Smooth muscle cell (in vitro differentiated cells): Measurements from ENCODE around the gene SORBS1. TPM values are rescaled to one million over a fixed set of nuclear protein-coding genes. Genes with fewer than 3 reads are reported as not detected.

Source experiments
- DNase-seq: peaks from one replicate; lab custom pipeline; 2025; ENCODE audit not compliant: unreplicated experiment; lab: John Stamatoyannopoulos, UW
- H2AFZ ChIP-seq: fragments of 200-600 bp; sonication (generic); 2 replicates; pipeline ENCODE4 v1.6.0; 2016; ENCODE audit warnings: antibody characterized with exemption, low read depth, mild to moderate bottlenecking
- H3F3A ChIP-seq: fragments of 200-600 bp; sonication (generic); 2 replicates; pipeline ENCODE4 v1.6.0; 2017; ENCODE audit warnings: antibody characterized with exemption, low read depth
- H3K27ac ChIP-seq: fragments of 200-600 bp; sonication (generic); 2 replicates; pipeline ENCODE4 v1.5.1; 2016; ENCODE audit warnings: low read depth, mild to moderate bottlenecking
- H3K27me3 ChIP-seq: fragments of 200-600 bp; sonication (generic); 2 replicates; pipeline ENCODE4 v1.6.1; 2016; ENCODE audit warnings: low read depth, mild to moderate bottlenecking
- H3K36me3 ChIP-seq: fragments of 200-600 bp; sonication (generic); 2 replicates; pipeline ENCODE4 v1.5.1; 2016; ENCODE audit warnings: low read depth
- H3K4me1 ChIP-seq: fragments of 200-600 bp; sonication (generic); 2 replicates; pipeline ENCODE4 v1.5.1; 2016; ENCODE audit warnings: low read depth
- H3K4me2 ChIP-seq: fragments of 200-600 bp; sonication (generic); 2 replicates; pipeline ENCODE4 v1.6.0; 2016; ENCODE audit warnings: mild to moderate bottlenecking
- H3K4me3 ChIP-seq: fragments of 200-600 bp; sonication (generic); 2 replicates; pipeline ENCODE4 v1.5.1; 2016; ENCODE audit warnings: mild to moderate bottlenecking
- H3K79me2 ChIP-seq: fragments of 200-600 bp; sonication (generic); 2 replicates; pipeline ENCODE4 v1.6.0; 2016; ENCODE audit warnings: low read depth, mild to moderate bottlenecking
- H3K9ac ChIP-seq: fragments of 200-600 bp; sonication (generic); 2 replicates; pipeline ENCODE4 v1.6.0; 2016; ENCODE audit warnings: low read depth
- H3K9me3 ChIP-seq: fragments of 200-600 bp; sonication (generic); replicated peaks from 2 replicates; pipeline ENCODE4 v1.5.1; 2016; ENCODE audit warnings: low read depth
- H4K20me1 ChIP-seq: fragments of 200-600 bp; sonication (generic); 2 replicates; pipeline ENCODE4 v1.6.0; 2016; ENCODE audit warnings: low read depth
- CTCF ChIP-seq: fragments of 200-600 bp; sonication (generic); IDR thresholded peaks from 2 replicates; pipeline ENCODE4 v1.5.1; 2017; ENCODE audit warnings: borderline replicate concordance, mild to moderate bottlenecking, antibody characterized with exemption; ENCODE audit not compliant: insufficient read depth, poor library complexity, severe bottlenecking
- WGBS: methylation state at CpG from one replicate; pipeline ENCODE4 v1.1.7; 2016; ENCODE audit warnings: low lambda C conversion rate; 5-methylcytosine and 5-hydroxymethylcytosine counted together
- polyA plus RNA-seq: library from polyadenylated mRNA; unstranded; fragments of >200 nt; fragmentation: Nextera tagmentation; extraction: Ambion mirVana; gene quantifications from 2 replicates; pipeline ENCODE4 v1.2.1, GENCODE V29; 2016
- total RNA-seq: library from RNA; depleted of rRNA; stranded (reverse); fragments of >200 nt; gene quantifications from 2 replicates; pipeline ENCODE4 v1.2.3, GENCODE V29; 2014

Gene SORBS1
- total and polyA plus RNA-seq, 2 experiments from 2014 or later, result 14.6 to 21.0 TPM

DNA sequence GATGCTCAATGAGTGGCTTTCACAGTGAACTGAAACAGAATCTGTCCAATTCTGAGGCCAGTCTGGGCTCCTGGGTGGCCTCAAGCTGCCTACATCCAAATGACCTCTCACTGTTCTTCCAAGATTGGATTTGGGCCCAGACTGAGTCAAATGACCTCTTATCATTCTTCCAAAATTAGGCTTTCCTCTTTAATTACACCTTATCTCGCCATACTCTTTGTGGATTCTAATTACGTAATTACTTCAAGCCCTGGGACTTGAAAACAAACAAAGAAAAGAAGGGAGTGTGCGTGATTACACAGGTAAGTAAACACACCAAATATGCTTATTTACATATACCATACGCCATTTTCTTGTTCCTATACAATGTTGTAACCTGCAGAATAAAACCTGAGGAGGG, 18.8 kb downstream of the SORBS1 start:
- no peak for DNase-seq
- Histone ChIP-seq H3K4me2 (no peak overlapping the region), H3K27me3 (no peaks in the 10 kb centered on the region), H4K20me1 (peaks cover 12% of the 10 kb centered on the region), H3K9me3 (no peaks in the 10 kb centered on the region), H3K79me2 (peaks cover 23% of the 10 kb centered on the region), H2AFZ (no peak overlapping the region), H3K9ac (no peak overlapping the region), H3K4me3 (no peak overlapping the region), H3F3A (no peaks in the 10 kb centered on the region), H3K36me3 (no peaks in the 10 kb centered on the region), H3K4me1 (no peaks in the 10 kb centered on the region), H3K27ac (no peak overlapping the region)
- TF ChIP-seq CTCF, result no peak
- WGBS, result 93% methylated on average over 4 of the region's 4 CpGs

DNA sequence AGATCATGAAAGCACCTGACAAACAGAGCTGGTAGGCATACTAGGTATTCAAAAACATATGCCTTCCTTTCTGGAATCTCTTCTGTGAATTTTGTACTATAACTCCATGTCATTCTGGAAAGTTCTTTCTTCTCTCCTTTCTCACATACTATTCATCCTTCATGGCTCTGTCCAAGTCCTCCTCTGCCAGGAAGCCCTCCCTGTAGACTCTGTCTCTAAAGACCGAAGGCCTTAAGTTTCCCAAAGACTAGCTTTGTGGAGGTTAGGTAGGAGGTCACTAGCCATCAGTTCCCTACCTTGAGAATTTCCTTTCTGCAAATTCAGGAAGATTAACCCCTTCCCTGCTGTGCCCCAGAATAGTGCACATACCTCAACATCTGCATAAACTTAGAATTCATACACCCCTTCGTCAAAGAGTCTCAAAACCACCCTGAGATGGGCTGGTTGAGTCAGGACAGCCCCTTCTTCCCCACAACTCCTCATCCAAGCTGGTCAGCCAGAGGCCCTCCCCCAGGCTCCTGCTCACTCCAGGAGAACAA, 20.6 kb downstream of the SORBS1 start:
- no peak overlapping the region for H3K4me2 ChIP-seq
- H3F3A ChIP-seq, result no peaks in the 10 kb centered on the region
- H3K4me1 ChIP-seq, result no peaks in the 10 kb centered on the region
- H3K4me3 ChIP-seq, result no peak overlapping the region
- no peaks in the 10 kb centered on the region for H3K27me3 ChIP-seq
- 83% methylated on average over 2 of the region's 2 CpGs for WGBS
- no peaks in the 10 kb centered on the region for H3K9me3 ChIP-seq
- H4K20me1 ChIP-seq, result peaks cover 12% of the 10 kb centered on the region
- no peak overlapping the region for H2AFZ ChIP-seq
- H3K9ac ChIP-seq, result no peak overlapping the region
- H3K27ac ChIP-seq, result no peak overlapping the region
- H3K79me2 ChIP-seq, result peaks cover 11% of the 10 kb centered on the region
- DNase-seq, result no peak
- no peak for TF ChIP-seq CTCF
- no peaks in the 10 kb centered on the region for H3K36me3 ChIP-seq

DNA sequence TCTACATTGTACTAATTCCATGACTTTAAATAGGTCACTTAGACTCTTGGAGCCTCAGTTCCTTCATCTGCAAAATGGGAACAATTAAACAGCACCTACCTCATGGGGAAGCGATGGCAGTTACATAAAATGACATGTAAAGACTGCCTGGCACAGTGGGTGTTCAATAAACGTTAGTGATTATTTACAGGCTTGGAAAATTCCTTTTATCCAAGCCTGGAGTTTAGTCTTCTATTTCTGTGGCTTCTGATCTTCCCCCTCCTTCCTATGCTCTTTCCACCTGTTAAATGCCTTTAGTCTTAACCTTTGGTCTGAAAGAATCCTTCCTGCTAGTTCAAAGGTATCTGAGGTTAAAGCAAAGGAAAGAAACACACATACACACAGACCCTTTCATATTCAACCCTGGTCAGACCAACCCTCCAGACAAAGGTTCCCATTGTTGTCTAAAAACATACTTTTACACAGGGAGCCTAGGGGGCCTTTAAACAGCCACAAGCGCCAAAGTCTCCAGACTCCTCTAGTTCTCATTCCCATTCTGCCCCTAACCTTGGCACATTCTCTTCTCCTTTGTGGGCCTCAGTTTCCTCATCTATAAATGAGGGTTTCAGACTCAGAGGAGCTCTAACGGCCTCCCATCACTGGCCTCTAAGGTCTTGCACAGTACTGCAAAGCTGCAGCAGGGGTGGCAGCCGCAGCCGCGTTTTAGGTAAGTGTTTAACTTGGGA, 21.4 kb downstream of the SORBS1 start:
- H3K27me3 ChIP-seq, result no peaks in the 10 kb centered on the region
- no peak for TF ChIP-seq CTCF
- no peaks in the 10 kb centered on the region for H3F3A ChIP-seq
- WGBS, result 82% methylated on average over 7 of the region's 7 CpGs
- no peak for DNase-seq
- H2AFZ ChIP-seq, result no peak overlapping the region
- H3K4me2 ChIP-seq, result no peak overlapping the region
- H3K9ac ChIP-seq, result no peak overlapping the region
- H3K36me3 ChIP-seq, result no peaks in the 10 kb centered on the region
- no peaks in the 10 kb centered on the region for H3K9me3 ChIP-seq
- no peak overlapping the region for H3K27ac ChIP-seq
- no peak overlapping the region for H3K4me3 ChIP-seq
- H3K4me1 ChIP-seq, result no peaks in the 10 kb centered on the region
- peaks cover 19% of the 10 kb centered on the region for H3K79me2 ChIP-seq
- peaks cover 10% of the 10 kb centered on the region for H4K20me1 ChIP-seq

DNA sequence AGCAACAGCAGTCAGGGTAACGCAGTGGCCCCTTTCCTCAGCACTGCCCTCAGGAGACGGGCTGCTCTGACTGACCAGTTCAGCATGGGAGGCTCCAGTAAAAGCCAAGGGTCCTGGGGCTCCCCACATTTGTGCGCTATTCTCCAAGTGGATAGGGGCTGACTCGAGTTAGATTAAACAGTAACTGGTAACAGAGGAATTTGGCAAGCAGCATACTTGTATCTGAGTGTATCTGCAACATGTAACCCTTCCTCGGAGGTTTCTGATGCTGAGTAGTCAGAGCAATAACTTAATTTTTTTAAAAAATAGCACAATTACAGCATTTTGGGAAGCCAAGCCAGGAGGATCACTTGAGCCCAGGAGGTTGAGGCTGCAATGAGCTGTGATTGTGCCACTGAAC, 22.8 kb downstream of the SORBS1 start:
- Histone ChIP-seq H3K4me1 (no peaks in the 10 kb centered on the region), H3K36me3 (no peaks in the 10 kb centered on the region), H3F3A (no peaks in the 10 kb centered on the region), H4K20me1 (no peaks in the 10 kb centered on the region), H3K27me3 (no peaks in the 10 kb centered on the region), H3K9me3 (no peaks in the 10 kb centered on the region), H3K27ac (no peak overlapping the region), H3K4me2 (no peak overlapping the region), H3K79me2 (peaks cover 30% of the 10 kb centered on the region), H2AFZ (no peak overlapping the region), H3K4me3 (no peak overlapping the region), H3K9ac (no peak overlapping the region)
- 87% methylated on average over 5 of the region's 5 CpGs for WGBS
- DNase-seq, result no peak
- no peak for TF ChIP-seq CTCF
